Measurements from ENCODE around the gene ANKS3.

The ANKS3 gene

GRCh38 chr16:4694642-4695451 is 39.2 kb downstream of the ANKS3 start:
- no peak for DNase-seq

- no peak for DNase-seq
These were observed 40.0 kb downstream of the ANKS3 start for GRCh38 chr16:4693956-4694641.

- peak; percentile 97 for DNase-seq
These were observed 40.6 kb downstream of the ANKS3 start, which contains the start of gene NUDT16L1 for GRCh38 chr16:4693296-4693955. TSS of gene NUDT16L1 (plus strand) at chr16:4693562. CDS start at chr16:4693727, 165 bp downstream.

- DNase-seq, result no peak
These were observed 41.4 kb downstream of the ANKS3 start for GRCh38 chr16:4692460-4693295.

- no peak for DNase-seq
These were observed 42.2 kb downstream of the ANKS3 start for GRCh38 chr16:4691666-4692412.

GRCh38 chr16:4690946-4691665 is 43.0 kb downstream of the ANKS3 start:
- no peak for DNase-seq

GRCh38 chr16:4689864-4690704 is 44.0 kb downstream of the ANKS3 start:
- no peak for DNase-seq

GRCh38 chr16:4689091-4689671 is 44.9 kb downstream of the ANKS3 start:
- no peak for DNase-seq

GRCh38 chr16:4688674-4689045 is 45.4 kb downstream of the ANKS3 start:
- no peak for DNase-seq

- DNase-seq, result no peak
These were observed 46.0 kb downstream of the ANKS3 start for GRCh38 chr16:4687946-4688673.

GRCh38 chr16:4687416-4687815 is 46.7 kb downstream of the ANKS3 start:
- DNase-seq, result no peak

- DNase-seq, result no peak
These were observed 47.4 kb downstream of the ANKS3 start for GRCh38 chr16:4686497-4687210.

- no peak for DNase-seq
These were observed 48.1 kb downstream of the ANKS3 start for GRCh38 chr16:4685776-4686496.

GRCh38 chr16:4685292-4685691 is 48.8 kb downstream of the ANKS3 start:
- DNase-seq, result no peak

- no peak for DNase-seq
These were observed 49.3 kb downstream of the ANKS3 start for GRCh38 chr16:4684763-4685162.

- DNase-seq, result no peak
These were observed 49.9 kb downstream of the ANKS3 start for GRCh38 chr16:4684058-4684715.
